Ecto neural progenitor cell (in vitro differentiated cells): Measurements from ENCODE around the gene BCAS2.

Experiments used
- DNase-seq: peaks from one replicate; pipeline ENCODE4 v3.0.0-alpha.2; 2018; ENCODE audit warnings: low spot score

Gene BCAS2

DNA sequence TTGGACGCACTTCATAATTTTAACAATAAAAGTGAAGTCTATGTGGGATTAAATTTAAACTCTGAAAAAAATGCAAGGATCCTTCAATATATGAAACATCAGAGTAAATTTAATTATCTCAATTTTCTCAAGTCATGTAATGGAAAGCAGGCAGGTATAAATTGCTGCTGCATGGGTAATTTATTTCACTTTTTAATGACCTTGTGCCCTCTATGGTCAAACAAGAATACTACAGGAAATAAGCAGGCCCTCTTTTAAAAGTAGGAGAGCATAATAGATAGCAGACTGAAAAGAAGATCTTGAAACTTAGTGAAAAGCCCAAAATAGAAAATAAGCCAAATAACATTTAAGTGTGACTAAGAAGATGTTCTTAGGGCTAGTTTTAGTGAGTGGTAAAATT is 22.9 kb downstream of the BCAS2 start:
- no peak for DNase-seq

DNA sequence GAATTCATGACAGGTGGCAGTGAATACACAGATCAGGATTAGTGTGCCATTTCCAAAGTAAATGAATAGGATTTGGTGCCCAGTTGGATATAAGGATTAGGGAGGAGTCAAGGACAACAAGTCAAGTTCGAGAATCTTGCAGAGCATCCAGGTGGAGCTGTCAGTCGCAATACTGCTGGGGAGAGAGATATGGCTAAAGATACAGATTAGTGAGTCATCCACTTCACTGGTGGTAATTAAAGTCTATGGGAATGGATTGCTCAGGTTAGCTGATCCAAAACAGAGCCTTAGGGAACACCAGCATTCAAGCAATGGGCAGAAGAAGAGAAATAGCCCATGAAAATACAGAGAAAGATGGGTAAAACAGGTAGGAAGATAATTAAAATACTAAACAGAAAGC is 26.8 kb downstream of the BCAS2 start:
- DNase-seq = no peak

DNA sequence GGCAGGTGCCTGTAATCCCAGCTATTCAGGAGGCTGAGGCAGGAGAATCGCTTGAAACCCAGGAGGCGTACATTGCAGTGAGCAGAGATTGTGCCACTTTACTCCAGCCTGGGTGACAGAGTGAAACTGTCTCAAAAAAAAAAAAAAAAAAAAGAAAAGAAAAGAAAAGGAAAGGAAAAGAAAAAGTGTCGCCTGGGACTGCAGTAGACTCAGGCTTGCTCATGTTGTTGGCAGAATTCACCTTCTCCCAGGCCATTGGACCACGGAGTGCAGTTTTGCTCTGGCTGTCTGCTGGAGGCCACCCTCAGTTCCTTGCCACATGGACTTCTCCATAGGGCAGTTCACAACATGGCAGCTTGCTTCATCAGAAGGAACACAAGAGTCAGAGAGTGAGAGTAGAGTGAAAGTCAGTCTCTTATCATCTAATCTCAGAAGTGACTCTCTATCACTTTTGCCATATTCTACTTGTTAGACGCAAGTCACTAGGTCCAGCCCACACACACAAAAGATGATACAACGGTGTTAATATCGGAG is 29.2 kb downstream of the BCAS2 start:
- DNase-seq = no peak

DNA sequence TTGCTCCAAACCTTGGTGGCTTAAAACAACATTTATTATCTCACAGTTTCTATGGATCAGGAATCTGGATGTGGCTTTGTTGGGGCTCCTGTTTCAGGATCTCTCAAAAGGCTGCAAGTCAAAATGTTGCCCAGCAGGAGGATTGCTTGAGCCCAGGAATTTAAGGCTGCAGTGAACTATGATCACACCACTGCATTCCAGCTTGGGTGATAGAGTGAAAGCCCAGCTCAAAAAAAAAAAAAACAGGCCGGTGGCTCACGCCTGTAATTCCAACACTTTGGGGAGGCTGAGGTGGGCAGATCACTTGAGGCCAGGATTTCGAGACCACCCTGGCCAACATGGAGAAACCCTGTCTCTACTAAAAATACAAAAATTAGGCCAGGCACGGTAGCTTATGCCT is 30.0 kb downstream of the BCAS2 start:
- no peak for DNase-seq

DNA sequence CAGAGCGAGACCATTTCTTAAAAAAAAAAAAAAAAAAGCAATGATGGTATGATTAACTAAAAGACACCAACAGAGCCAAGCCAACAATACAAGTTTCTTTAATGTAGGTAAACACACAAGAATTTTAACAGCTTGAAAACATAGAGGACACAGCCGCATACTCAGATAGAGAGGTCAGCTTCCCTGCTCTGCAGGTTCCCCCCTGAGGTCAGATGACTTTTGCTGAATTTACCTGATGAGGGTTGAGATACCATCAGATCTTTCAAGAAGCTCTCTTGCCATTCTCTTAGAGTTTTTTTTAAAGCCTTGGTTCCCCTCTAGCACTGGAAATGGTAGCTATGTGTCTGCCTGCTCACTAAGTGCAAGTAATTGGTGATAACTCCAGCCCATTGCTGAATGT is 31.1 kb downstream of the BCAS2 start:
- DNase-seq = no peak

DNA sequence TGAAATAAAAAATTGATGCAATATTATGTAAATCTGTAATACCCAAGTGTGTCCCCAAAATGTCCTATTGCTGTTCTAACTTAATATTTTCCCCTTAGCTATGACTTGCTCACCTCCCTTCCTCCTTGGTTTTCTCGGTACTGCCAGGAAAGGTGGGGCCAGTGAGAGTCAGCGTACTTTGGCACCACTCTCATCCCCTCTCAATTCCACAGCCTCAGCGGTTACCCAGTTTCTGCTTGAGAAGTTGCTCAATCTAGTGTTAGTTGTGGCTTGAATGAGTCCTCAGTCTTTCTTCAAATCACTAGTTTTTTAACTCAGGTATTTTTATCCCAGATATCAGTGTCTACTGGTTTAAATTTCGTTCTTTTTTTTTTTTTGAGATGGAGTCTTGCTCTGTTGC is 32.3 kb downstream of the BCAS2 start:
- DNase-seq = no peak

DNA sequence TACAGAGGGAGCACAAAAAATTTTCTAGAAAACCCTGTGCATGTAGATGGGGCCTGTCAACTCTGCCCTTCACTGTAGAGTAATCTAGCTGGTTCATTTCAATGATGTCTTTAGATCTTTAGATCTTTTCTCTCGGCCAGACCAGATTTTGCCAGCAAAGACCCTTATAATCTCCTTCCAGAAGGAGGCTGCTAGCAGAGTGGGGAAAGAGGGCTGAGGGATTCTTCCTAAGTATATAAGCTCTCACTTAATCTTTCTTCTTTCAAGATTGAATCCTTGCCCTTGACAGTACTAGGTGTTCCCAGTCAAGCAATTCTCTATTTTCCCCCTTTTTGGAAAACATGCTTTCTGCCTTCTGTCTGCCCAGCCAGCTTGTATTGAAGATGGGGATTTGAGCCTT is 34.3 kb downstream of the BCAS2 start:
- no peak for DNase-seq

DNA sequence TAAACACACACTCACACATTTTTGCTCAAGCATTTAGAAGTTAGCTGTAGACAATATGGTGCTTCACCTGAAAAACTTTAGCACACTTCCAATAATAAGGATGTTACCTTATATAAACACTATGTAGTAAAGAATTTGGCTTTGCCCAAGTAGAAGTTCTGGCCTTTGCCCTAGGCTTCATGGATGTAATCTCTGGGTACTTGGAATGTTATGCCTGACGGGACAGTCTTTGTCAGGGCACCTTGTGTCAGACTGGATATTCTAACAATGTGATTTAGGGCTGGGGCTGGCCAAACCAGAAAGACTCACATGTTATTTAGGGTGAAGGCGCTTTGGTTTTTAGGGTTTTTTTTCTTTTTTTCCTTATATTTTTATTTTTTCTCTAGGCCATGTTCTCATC is 35.6 kb downstream of the BCAS2 start:
- DNase-seq = no peak

DNA sequence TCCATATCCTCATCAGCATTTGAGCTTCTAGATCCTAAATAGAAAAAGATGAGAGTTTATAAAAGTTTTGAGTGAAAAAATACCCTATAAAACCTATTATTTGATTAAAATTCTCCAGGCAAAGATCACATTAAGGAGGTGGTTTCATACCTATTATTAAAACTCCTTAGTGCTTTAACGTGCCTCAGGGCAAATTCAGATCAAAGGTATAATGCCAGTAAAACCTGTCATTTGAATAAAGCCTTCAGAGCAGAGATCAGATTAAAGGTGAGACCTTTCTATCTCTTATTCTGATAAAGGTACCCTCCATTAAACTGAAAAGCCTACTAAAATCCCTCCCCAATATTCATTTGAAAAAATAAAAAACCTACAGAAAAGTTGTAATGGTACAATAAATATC is 36.1 kb downstream of the BCAS2 start:
- no peak for DNase-seq

DNA sequence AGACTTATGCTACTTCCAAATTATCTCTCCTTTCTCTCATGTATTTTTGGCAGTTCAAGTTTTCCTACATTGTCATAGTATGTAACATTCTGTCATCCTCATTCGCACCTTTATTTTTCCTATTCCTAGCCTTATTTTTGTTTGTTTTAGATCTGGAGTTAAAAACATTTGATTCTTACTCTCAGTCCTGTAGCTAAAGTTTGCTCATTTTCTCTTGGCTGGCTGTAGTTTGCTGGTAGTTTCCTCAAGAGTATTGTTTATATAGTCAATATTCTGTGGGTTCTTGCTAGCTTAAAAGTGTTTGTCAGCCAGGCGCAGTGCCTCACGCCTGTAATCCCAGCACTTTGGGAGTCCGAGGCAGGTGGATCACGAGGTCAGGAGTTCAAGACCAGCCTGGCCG is 40.6 kb downstream of the BCAS2 start:
- DNase-seq = no peak

DNA sequence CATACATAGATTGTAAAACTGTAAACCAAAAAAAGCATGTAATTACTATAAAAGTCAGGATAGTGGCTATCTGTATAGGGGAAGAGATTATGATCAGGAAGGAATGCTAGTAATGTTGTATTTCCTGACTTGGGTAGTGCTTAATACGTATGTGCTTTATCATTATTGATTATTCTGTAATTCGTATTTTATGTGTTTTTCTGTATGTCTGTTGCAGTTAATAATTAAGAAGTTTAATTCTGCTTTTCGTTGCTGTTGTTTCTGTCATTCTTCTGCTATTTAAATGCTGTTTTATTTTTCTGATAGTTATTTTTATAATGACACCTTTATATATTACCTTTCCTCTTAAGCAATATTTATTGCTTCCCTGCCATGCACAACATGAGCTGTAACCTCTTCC is 41.1 kb downstream of the BCAS2 start:
- DNase-seq = no peak

DNA sequence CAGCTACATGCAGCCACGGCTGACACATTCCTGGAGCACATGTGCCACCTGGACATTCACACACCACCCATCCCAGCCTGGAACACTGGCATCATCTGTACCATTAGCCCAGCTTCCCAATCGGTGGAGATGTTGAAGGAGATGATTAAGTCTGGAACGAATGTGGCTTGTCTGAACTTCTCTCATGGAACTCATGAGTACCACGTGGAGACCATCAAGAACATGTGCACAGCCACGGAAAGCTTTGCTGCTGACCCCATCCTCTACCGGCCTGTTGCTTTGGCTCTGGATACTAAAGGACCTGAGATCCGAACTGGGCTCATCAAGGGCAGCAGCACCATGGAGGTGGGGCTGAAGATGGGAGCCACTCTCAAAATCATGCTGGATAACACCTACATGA is 45.4 kb downstream of the BCAS2 start:
- DNase-seq = no peak

DNA sequence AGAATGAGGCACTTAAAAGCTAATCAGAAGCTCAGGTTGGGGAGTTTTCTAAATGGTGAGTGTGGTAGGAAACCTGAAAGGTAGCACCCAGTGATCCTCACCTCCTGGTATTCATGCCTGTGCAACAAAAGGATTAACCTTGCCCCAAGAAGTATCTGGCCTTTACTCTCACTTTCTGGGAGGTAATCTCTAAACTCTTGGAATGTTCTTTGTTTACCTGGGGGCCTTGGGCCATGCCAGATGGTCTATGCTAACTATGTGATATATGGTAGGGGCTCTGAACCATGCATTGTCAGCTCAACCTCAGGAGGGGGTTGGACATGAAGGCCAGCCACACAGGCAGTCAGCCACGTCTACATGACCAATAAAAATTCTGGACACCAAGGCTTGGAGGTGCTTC is 46.0 kb downstream of the BCAS2 start:
- DNase-seq = no peak

DNA sequence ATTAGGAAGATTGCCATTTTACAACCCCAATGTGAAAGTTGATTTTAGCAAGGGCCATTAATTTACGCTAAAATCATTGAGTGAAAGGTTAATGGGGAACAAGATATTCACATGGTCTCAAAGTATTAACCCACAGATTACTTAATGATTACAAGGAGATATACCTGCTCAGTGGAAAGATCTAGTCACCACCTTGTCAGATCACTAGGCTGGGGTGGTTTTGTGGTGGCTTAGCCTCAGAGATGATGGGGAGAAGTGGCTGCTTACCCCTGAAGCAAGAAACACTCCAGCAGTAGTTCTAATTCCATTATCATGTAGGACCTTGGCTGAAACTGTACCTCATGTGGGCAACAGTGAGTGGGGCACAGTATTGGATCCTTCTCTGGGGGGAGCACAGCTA is 50.3 kb downstream of the BCAS2 start:
- DNase-seq = no peak

DNA sequence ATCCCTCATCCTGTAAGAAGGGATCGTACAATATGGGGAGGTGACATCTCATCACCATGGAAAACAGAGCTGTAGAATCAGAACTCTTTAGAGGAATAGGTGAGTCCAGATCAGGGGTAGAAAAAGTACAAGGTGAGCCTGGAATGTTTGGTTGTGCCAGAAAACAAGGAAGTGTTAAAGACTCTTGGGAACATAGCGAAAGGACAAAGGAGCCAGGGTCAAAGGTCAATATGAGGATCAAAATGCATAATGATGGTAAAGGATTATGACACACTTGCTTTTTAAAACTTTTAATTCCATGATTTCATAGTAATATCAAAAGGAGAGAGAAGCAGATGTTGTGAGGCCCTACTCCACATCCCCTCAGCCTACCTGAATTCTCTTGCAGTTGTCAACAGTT is 51.2 kb downstream of the BCAS2 start:
- no peak for DNase-seq

DNA sequence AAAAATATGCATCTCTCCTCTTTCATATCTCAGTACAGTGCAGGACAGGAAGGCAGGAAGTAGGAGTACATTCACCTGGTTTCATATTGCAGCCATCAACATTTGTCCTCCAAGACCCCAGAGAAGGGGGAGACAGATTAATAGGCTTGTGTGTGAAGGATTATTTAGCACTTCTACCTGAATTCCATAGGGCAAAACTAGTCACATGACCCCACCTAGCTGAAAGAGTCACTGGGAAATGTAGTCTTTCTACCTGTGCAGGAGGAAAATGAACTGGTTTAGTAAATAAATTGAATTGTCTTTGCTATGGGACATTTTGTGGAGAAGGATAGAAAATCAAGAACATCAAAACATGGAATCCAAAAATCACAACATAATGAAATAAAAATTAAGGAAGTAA is 56.5 kb downstream of the BCAS2 start:
- DNase-seq = no peak

DNA sequence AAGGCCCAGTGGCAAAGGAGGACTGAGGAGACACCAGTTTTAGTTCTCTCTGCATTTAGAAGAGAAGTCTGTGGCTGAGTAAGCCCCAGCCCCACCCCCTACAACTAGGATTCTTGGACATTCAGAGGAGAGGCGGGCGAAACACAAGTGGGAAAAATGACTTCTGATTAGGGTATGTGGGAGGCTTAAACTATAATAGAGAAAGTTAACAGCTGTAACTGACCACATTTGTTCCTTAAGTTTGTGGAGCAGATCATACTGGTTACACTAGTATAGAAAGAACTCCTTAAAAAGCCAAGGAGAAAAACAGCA is 59.2 kb downstream of the BCAS2 start:
- DNase-seq = no peak

DNA sequence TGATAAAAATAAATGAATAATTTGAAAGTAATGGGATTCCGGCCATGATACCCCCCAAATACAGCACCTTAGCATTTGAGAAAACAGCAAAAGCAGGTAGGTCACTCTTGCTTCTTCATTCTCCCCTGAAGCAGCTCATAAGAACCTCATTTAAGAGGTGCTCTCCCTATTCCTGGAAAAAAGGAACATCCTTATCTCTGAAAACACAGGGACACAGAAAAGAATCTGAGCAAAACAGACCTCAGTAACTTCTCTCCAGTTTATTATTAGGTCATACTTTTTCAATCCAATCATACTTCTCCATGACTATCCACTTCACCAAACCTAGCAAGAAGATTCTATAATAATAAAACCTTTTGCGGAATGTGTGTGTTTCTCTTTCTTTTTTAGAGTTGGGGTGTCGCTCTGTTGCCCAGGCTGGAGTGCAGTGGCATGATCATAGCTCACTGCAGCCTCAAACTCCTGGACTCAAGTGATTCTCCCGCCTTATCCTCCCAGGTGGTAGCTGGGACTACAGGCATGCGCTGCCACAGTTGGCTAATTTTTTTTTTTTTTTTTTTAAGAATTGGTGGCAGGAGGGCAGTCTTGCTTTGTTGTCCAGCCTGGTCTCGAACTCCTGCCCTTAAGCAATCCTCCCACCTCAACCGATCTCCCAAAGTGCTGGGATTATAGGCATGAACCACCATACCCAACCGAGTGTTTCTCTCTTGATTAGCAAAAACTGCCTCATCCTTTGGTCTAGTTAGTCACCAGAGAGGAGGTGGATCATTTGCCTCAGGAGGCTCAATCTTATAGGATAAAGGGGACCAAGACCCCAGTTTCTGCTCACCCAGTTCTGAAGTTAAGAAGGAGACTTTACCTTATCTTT is 59.8 kb downstream of the BCAS2 start:
- DNase-seq = no peak
